Stimulated activated CD8-positive, alpha-beta memory T cell treated with anti-CD3 and anti-CD28 coated beads, Interleukin-15, amount 100 ng/mL, for 1 hour (primary cell): ENCODE results near the gene FTHL17.

Source experiments
- DNase-seq: peaks from one replicate; pipeline ENCODE4 v3.0.0-alpha.2; 2020; ENCODE audit warnings: low read depth

The FTHL17 gene

GRCh38 chrX:31038575-31039326 is 33.1 kb downstream of the FTHL17 start:
- DNase-seq = no peak

DNA sequence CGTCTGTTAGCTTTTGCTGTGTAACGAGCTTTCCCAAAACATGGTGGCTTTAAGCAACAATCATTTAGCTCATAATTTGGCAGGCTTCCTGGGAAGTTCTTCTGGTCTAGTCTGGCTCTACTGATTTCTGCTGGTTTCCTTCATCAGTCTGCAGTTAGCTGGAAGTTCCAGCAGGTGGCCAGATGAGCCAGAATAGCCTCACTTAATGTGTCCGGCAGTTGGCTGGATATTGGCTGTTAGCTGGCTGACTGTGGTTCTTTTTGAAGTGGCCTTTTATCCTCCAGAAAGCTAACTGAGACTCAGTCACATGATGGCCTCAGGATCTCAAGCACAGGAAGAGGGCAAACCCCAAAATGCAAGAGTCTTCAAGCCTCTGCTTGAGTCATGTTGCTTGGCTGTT is 34.9 kb downstream of the FTHL17 start:
- DNase-seq = no peak

- no peak for DNase-seq
Measured at GRCh38 chrX:31027351-31027750, 44.5 kb downstream of the FTHL17 start.

GRCh38 chrX:31024866-31025265 is 47.0 kb downstream of the FTHL17 start:
- no peak for DNase-seq

DNA sequence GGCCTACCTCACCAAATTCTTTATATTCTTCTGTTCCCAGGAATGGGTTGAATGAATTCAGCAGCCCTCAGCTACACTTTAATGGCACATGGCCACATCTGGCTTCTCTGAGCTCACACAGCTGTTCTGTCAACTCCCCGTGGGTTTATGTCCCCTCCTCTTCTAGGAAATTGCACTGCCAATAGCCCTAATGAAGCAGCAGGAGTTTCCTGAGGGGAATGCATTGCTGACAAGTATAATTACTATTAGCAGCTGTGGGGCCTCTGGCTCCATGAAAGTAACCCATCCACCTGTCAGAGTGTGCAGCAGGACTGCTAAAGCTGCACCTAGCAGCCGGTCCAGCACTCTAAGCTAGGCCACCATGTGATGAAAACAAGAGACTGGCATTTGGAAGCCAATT is 50.3 kb downstream of the FTHL17 start:
- no peak for DNase-seq
